T-helper 2 cell treated with Interferon-gamma antibody and Interleukin-4, amounts not matched to agents 5 μg/mL and 100 μg/mL, for 36 hours (primary cell): ENCODE measurements around the gene ADAP2.
A peak's percentile ranks its signal among the peaks of the same experiment; 100 is the strongest.

Source experiments
- DNase-seq: peaks from one replicate; pipeline ENCODE4 v3.0.0; 2021; ENCODE audit warnings: low spot score
- H3K27ac Mint-ChIP-seq: one replicate; pipeline ENCODE4 v1.8.0; 2021; ENCODE audit warnings: mild to moderate bottlenecking, mixed read lengths
- H3K27me3 Mint-ChIP-seq: one replicate; pipeline ENCODE4 v1.8.0; 2021; ENCODE audit warnings: low read depth, mixed read lengths
- H3K36me3 Mint-ChIP-seq: one replicate; pipeline ENCODE4 v1.8.0; 2021; ENCODE audit warnings: low read depth, mixed read lengths
- H3K4me1 Mint-ChIP-seq: one replicate; pipeline ENCODE4 v1.8.0; 2021; ENCODE audit warnings: low read depth, mixed read lengths
- H3K4me3 Mint-ChIP-seq: one replicate; pipeline ENCODE4 v1.8.0; 2022; ENCODE audit warnings: mild to moderate bottlenecking, moderate library complexity, mixed read lengths
- H3K9me3 Mint-ChIP-seq: one replicate; pipeline ENCODE4 v1.8.0; 2021; ENCODE audit warnings: mixed read lengths

Gene ADAP2

GRCh38 chr17:31004160-31004559, 82.4 kb downstream of the ADAP2 start:
- peaks cover 16% of the 10 kb centered on the region for H3K4me1 Mint-ChIP-seq
- H3K27me3 Mint-ChIP-seq: peaks cover 11% of the 10 kb centered on the region
- DNase-seq: no peak
- H3K36me3 Mint-ChIP-seq: peaks cover 13% of the 10 kb centered on the region
- H3K9me3 Mint-ChIP-seq: no peaks in the 10 kb centered on the region
- H3K4me3 Mint-ChIP-seq: no peak overlapping the region
- H3K27ac Mint-ChIP-seq: peak overlapping the region; percentile 5

GRCh38 chr17:31007695-31008373, 86.1 kb downstream of the ADAP2 start:
- Mint-ChIP-seq H3K4me3 (peak overlapping the region; percentile 82), H3K36me3 (peaks cover 8% of the 10 kb centered on the region), H3K27ac (no peak overlapping the region), H3K9me3 (no peaks in the 10 kb centered on the region), H3K27me3 (peaks cover 22% of the 10 kb centered on the region), H3K4me1 (peaks cover 21% of the 10 kb centered on the region)
- DNase-seq: no peak

- H3K9me3 Mint-ChIP-seq: no peaks in the 10 kb centered on the region
- peak overlapping the region; percentile 61 for H3K27ac Mint-ChIP-seq
- peak overlapping the region; percentile 82 for H3K4me3 Mint-ChIP-seq
- H3K36me3 Mint-ChIP-seq: peaks cover 8% of the 10 kb centered on the region
- H3K27me3 Mint-ChIP-seq: peaks cover 22% of the 10 kb centered on the region
- peak; percentile 45 for DNase-seq
- peaks cover 21% of the 10 kb centered on the region for H3K4me1 Mint-ChIP-seq
These were observed 86.8 kb downstream of the ADAP2 start for GRCh38 chr17:31008374-31009041.
